Measurements from ENCODE around the gene RAB30. TPM values are rescaled to one million over a fixed set of nuclear protein-coding genes. Genes with fewer than 3 reads are reported as not detected.

The RAB30 gene
- total RNA-seq, 1 donor from 2014 or later, result 15.2 TPM

GRCh38 chr11:83046621-83047172 lies 25.0 kb downstream of the RAB30 start:
- H3K9me3 Mint-ChIP-seq, result peaks cover 3% of the 10 kb centered on the region
- no peak overlapping the region for H3K27ac Mint-ChIP-seq
- H3K36me3 Mint-ChIP-seq (ENCODE audit: low read depth), result peaks cover 2% of the 10 kb centered on the region
- no peak overlapping the region for H3K4me3 Mint-ChIP-seq
- peaks cover 16% of the 10 kb centered on the region for H3K4me1 Mint-ChIP-seq (ENCODE audit: low read depth)
- intact Hi-C loops (cut with micrococcal nuclease), result no loop called here
- H3K27me3 Mint-ChIP-seq (ENCODE audit: insufficient read depth), result no peaks in the 10 kb centered on the region
- DNase-seq (ENCODE audit: low spot score), result no peak

GRCh38 chr11:83044958-83045712 lies 26.6 kb downstream of the RAB30 start:
- Mint-ChIP-seq H3K9me3 (no peaks in the 10 kb centered on the region), H3K27me3 (ENCODE audit: insufficient read depth) (no peaks in the 10 kb centered on the region), H3K4me1 (ENCODE audit: low read depth) (peaks cover 10% of the 10 kb centered on the region), H3K27ac (no peak overlapping the region), H3K36me3 (ENCODE audit: low read depth) (no peaks in the 10 kb centered on the region), H3K4me3 (no peak overlapping the region)
- intact Hi-C loops (cut with micrococcal nuclease), result no loop called here
- no peak for DNase-seq (ENCODE audit: low spot score)

- intact Hi-C loops (cut with micrococcal nuclease), result no loop called here
- Mint-ChIP-seq H3K4me1 (ENCODE audit: low read depth) (peaks cover 19% of the 10 kb centered on the region), H3K36me3 (ENCODE audit: low read depth) (peaks cover 6% of the 10 kb centered on the region)
These were observed 28.6 kb downstream of the RAB30 start for GRCh38 chr11:83042964-83043711.

GRCh38 chr11:83041126-83041525 lies 30.6 kb downstream of the RAB30 start:
- H3K4me1 Mint-ChIP-seq (ENCODE audit: low read depth), result peaks cover 19% of the 10 kb centered on the region
- no peaks in the 10 kb centered on the region for H3K27me3 Mint-ChIP-seq (ENCODE audit: insufficient read depth)
- no peak for DNase-seq (ENCODE audit: low spot score)
- intact Hi-C loops (cut with micrococcal nuclease), result no loop called here
- no peak overlapping the region for H3K27ac Mint-ChIP-seq
- H3K4me3 Mint-ChIP-seq, result no peak overlapping the region
- H3K36me3 Mint-ChIP-seq (ENCODE audit: low read depth), result peaks cover 15% of the 10 kb centered on the region
- no peaks in the 10 kb centered on the region for H3K9me3 Mint-ChIP-seq

More at GRCh38 chr11:83042964-83043711, 28.6 kb downstream of the RAB30 start:
- H3K4me3 Mint-ChIP-seq, result no peak overlapping the region
- H3K9me3 Mint-ChIP-seq, result no peaks in the 10 kb centered on the region
- H3K27ac Mint-ChIP-seq, result no peak overlapping the region
- no peaks in the 10 kb centered on the region for H3K27me3 Mint-ChIP-seq (ENCODE audit: insufficient read depth)
- no peak for DNase-seq (ENCODE audit: low spot score)

GRCh38 chr11:83039566-83039965 lies 32.1 kb downstream of the RAB30 start:
- peaks cover 17% of the 10 kb centered on the region for H3K36me3 Mint-ChIP-seq (ENCODE audit: low read depth)
- H3K9me3 Mint-ChIP-seq, result no peaks in the 10 kb centered on the region
- peaks cover 25% of the 10 kb centered on the region for H3K4me1 Mint-ChIP-seq (ENCODE audit: low read depth)
- H3K4me3 Mint-ChIP-seq, result no peak overlapping the region
- no peak overlapping the region for H3K27ac Mint-ChIP-seq
- intact Hi-C loops (cut with micrococcal nuclease), result no loop called here
- no peak for DNase-seq (ENCODE audit: low spot score)
- H3K27me3 Mint-ChIP-seq (ENCODE audit: insufficient read depth), result no peaks in the 10 kb centered on the region

GRCh38 chr11:83037877-83038276 lies 33.8 kb downstream of the RAB30 start:
- H3K9me3 Mint-ChIP-seq, result no peaks in the 10 kb centered on the region
- peaks cover 2% of the 10 kb centered on the region for H3K27me3 Mint-ChIP-seq (ENCODE audit: insufficient read depth)
- H3K36me3 Mint-ChIP-seq (ENCODE audit: low read depth), result peaks cover 20% of the 10 kb centered on the region
- no peak overlapping the region for H3K27ac Mint-ChIP-seq
- peaks cover 30% of the 10 kb centered on the region for H3K4me1 Mint-ChIP-seq (ENCODE audit: low read depth)
- DNase-seq (ENCODE audit: low spot score), result no peak
- no peak overlapping the region for H3K4me3 Mint-ChIP-seq
- intact Hi-C loops (cut with micrococcal nuclease), result no loop called here

GRCh38 chr11:83036701-83037100 lies 35.0 kb downstream of the RAB30 start:
- Mint-ChIP-seq H3K9me3 (no peaks in the 10 kb centered on the region), H3K4me3 (no peak overlapping the region), H3K27ac (no peak overlapping the region), H3K36me3 (ENCODE audit: low read depth) (peaks cover 23% of the 10 kb centered on the region), H3K4me1 (ENCODE audit: low read depth) (peaks cover 30% of the 10 kb centered on the region), H3K27me3 (ENCODE audit: insufficient read depth) (peaks cover 2% of the 10 kb centered on the region)
- intact Hi-C loops (cut with micrococcal nuclease), result no loop called here
- no peak for DNase-seq (ENCODE audit: low spot score)

- DNase-seq (ENCODE audit: low spot score), result no peak
- Mint-ChIP-seq H3K4me1 (ENCODE audit: low read depth) (peaks cover 30% of the 10 kb centered on the region), H3K27ac (no peak overlapping the region), H3K9me3 (no peaks in the 10 kb centered on the region), H3K4me3 (no peak overlapping the region), H3K36me3 (ENCODE audit: low read depth) (peaks cover 25% of the 10 kb centered on the region), H3K27me3 (ENCODE audit: insufficient read depth) (peaks cover 2% of the 10 kb centered on the region)
- intact Hi-C loops (cut with micrococcal nuclease), result no loop called here
These were observed 36.4 kb downstream of the RAB30 start for GRCh38 chr11:83035070-83035854.

- H3K4me3 Mint-ChIP-seq, result no peak overlapping the region
- H3K4me1 Mint-ChIP-seq (ENCODE audit: low read depth), result peaks cover 25% of the 10 kb centered on the region
- H3K36me3 Mint-ChIP-seq (ENCODE audit: low read depth), result peaks cover 21% of the 10 kb centered on the region
- intact Hi-C loops (cut with micrococcal nuclease), result no loop called here
- H3K9me3 Mint-ChIP-seq, result no peaks in the 10 kb centered on the region
- no peak overlapping the region for H3K27ac Mint-ChIP-seq
- peaks cover 2% of the 10 kb centered on the region for H3K27me3 Mint-ChIP-seq (ENCODE audit: insufficient read depth)
- DNase-seq (ENCODE audit: low spot score), result no peak
These were observed 37.1 kb downstream of the RAB30 start for GRCh38 chr11:83034673-83035014.

GRCh38 chr11:83033972-83034672 lies 37.6 kb downstream of the RAB30 start:
- H3K4me1 Mint-ChIP-seq (ENCODE audit: low read depth), result peaks cover 20% of the 10 kb centered on the region
- DNase-seq (ENCODE audit: low spot score), result no peak
- no peaks in the 10 kb centered on the region for H3K9me3 Mint-ChIP-seq
- H3K27ac Mint-ChIP-seq, result no peak overlapping the region
- H3K27me3 Mint-ChIP-seq (ENCODE audit: insufficient read depth), result peaks cover 2% of the 10 kb centered on the region
- H3K36me3 Mint-ChIP-seq (ENCODE audit: low read depth), result peaks cover 19% of the 10 kb centered on the region
- intact Hi-C loops (cut with micrococcal nuclease), result no loop called here
- H3K4me3 Mint-ChIP-seq, result no peak overlapping the region

- H3K4me3 Mint-ChIP-seq, result no peak overlapping the region
- peaks cover 20% of the 10 kb centered on the region for H3K4me1 Mint-ChIP-seq (ENCODE audit: low read depth)
- peaks cover 2% of the 10 kb centered on the region for H3K27me3 Mint-ChIP-seq (ENCODE audit: insufficient read depth)
- no peaks in the 10 kb centered on the region for H3K9me3 Mint-ChIP-seq
- intact Hi-C loops (cut with micrococcal nuclease), result no loop called here
- DNase-seq (ENCODE audit: low spot score), result no peak
- H3K27ac Mint-ChIP-seq, result no peak overlapping the region
- H3K36me3 Mint-ChIP-seq (ENCODE audit: low read depth), result peaks cover 19% of the 10 kb centered on the region
These were observed 38.3 kb downstream of the RAB30 start for GRCh38 chr11:83033371-83033770.

GRCh38 chr11:83031127-83031526 lies 40.6 kb downstream of the RAB30 start:
- Mint-ChIP-seq H3K4me3 (no peak overlapping the region), H3K27me3 (ENCODE audit: insufficient read depth) (peaks cover 2% of the 10 kb centered on the region), H3K27ac (no peak overlapping the region), H3K36me3 (ENCODE audit: low read depth) (peaks cover 14% of the 10 kb centered on the region), H3K9me3 (no peaks in the 10 kb centered on the region), H3K4me1 (ENCODE audit: low read depth) (peaks cover 20% of the 10 kb centered on the region)
- DNase-seq (ENCODE audit: low spot score), result no peak
- intact Hi-C loops (cut with micrococcal nuclease), result no loop called here

Measured in activated T-helper 1 cell treated with anti-CD3 and anti-CD28 coated beads, Interleukin-12 subunit alpha, Interleukin-12 subunit beta, Interleukin-2, Interleukin-4 antibody, amounts not matched to agents 30 ng/mL and 10 ng/mL and 1 ng/mL, durations not matched to agents 14 hours and 24 hours and 36 hours (primary cell).